ENCODE results near the gene SMARCC2.

- TF ChIP-seq CTCF (IDR thresholded peaks at IDR 0.05; ENCODE audit: low read depth, low read length) (no peak), EZH2phosphoT487 (IDR thresholded peaks at IDR 0.05; ENCODE audit: low read depth) (no peak)
These were observed 59.9 kb downstream of the SMARCC2 start for GRCh38 chr12:56129206-56129941.
